Measurements from ENCODE around the gene FMO4. TPM values are rescaled to one million over a fixed set of nuclear protein-coding genes. Genes with fewer than 3 reads are reported as not detected.

Gene FMO4
- 1.7 and 2.5 TPM in 2 replicates for total RNA-seq

GRCh38 chr1:171313835-171314320 is at the start of gene FMO4:
TSS of gene FMO4 (plus strand) at chr1:171314183. CDS start at chr1:171319826, 5,643 bp downstream.

Other genes with a start within 250 kb of the FMO4 start
- gene FMO3, start 223.3 kb upstream of the FMO4 start, total RNA-seq, result 0.37 and 0.57 TPM in 2 replicates
- gene FMO2, start 128.9 kb upstream of the FMO4 start, total RNA-seq, result 0.28 and 1.9 TPM in 2 replicates
- gene FMO1, start 65.7 kb upstream of the FMO4 start, total RNA-seq, result 0.14 and 0.37 TPM in 2 replicates
- 26.2 and 34.9 TPM in 2 replicates for gene PRRC2C, start 171.3 kb downstream of the FMO4 start, total RNA-seq